ENCODE results near the gene PCNT. TPM values are rescaled to one million over a fixed set of nuclear protein-coding genes. Genes with fewer than 3 reads are reported as not detected.
A peak's percentile ranks its signal among the peaks of the same experiment; 100 is the strongest.

PCNT gene
- total and polyA plus RNA-seq, 10 of the 15 experiments (the other 5 are each of a cell fraction or from before 2014, with no cell fraction given) = 2.9 to 39.6 (median 20.5) TPM

DNA sequence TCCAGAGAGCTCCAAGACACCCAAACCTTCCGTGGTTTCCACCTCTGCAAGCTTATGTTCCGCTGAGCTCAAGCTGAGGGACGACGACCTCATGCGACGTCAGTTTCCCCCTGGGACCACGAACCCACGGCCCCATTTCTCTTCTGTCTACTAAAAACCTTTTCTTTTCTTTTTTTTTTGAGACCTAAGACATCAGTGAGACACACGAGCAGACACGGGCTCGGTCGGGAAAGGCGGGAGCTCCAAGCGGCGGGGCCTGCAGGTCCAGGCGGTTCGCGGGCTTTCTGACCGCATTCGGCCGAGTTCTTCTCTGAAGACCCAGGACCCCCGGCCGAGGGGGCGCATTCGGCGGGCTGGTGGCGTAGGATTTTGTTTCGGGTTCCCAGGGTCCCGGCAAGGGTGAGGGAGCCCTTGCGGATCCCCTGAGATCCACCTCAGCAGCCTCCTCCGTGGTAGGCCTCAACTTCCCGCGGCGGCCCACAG lies 688 bp upstream of the PCNT start (continued):
- TF ChIP-seq ZNF207 (IDR thresholded peaks at IDR 0.05; ENCODE audit: borderline replicate concordance) (0 out of 2 replicates have a peak, but pooled peaks have one; percentile 75), BMI1 (IDR thresholded peaks at IDR 0.05; ENCODE audit: borderline replicate concordance) (no peak), CBX3 (IDR thresholded peaks at IDR 0.05; ENCODE audit: borderline replicate concordance, low read depth) (no peak)
- TF ChIP-seq, protein P1, sequence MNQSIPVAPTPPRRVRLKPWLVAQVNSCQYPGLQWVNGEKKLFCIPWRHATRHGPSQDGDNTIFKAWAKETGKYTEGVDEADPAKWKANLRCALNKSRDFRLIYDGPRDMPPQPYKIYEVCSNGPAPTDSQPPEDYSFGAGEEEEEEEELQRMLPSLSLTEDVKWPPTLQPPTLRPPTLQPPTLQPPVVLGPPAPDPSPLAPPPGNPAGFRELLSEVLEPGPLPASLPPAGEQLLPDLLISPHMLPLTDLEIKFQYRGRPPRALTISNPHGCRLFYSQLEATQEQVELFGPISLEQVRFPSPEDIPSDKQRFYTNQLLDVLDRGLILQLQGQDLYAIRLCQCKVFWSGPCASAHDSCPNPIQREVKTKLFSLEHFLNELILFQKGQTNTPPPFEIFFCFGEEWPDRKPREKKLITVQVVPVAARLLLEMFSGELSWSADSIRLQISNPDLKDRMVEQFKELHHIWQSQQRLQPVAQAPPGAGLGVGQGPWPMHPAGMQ (IDR thresholded peaks at IDR 0.05; ENCODE audit: borderline replicate concordance) = no peak

DNA sequence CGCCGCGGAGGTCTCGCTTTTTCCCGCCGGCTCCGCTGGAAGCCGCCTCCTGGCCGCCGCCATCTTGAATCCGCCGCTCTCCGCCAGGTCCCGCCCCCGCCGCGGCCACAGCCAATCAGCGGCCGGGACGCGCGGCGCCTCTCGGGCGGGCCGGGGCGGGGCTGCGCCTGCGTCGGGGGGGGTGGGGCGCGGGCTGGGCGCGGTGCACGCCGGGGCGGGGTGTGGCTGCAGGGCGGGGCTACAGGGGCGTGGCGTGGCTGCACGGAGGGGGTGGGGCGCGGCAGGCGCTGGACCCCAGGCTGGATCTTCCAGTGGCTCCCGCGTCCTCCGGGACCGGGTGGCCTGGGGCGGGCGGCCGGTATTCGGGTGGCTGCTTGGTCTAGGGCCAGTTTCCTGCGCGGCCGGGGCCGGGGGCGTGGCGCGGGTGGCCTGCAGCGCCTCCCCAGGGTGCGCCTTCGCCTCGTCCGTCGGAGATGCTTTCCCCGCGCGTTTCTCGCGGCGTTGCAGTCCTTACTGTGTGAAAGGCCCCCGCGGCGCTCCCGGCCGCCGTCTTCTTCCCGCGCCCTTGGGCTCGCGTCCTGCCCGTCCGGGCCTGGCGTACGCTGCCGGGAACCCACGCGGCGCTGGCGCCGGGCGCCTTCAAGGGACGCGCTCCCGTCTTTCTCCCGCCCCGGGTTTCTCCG lies 575 bp downstream of the PCNT start:
- peak; percentile 84 for ATAC-seq
- no peaks in the 10 kb centered on the region for H3K27me3 ChIP-seq (replicated peaks in 1 of 2; ENCODE audit: control insufficient read depth in 2 of 2, insufficient read depth in 2 of 2, low read length in 1 of 2)
- H3K4me1 ChIP-seq (ENCODE audit: control insufficient read depth, insufficient read depth, low read length) = peaks cover 5% of the 10 kb centered on the region
- H3K4me2 ChIP-seq (ENCODE audit: control insufficient read depth, insufficient read depth) = peak overlapping the region; percentile 62
- 1% methylated on average over 80 of the region's 98 CpGs for WGBS (ENCODE audit: insufficient coverage, insufficient replicate concordance, low lambda C conversion rate, missing lambda C conversion rate)
- peak overlapping the region; percentile 78 for H2AFZ ChIP-seq (ENCODE audit: control insufficient read depth, low read depth, low read length)
- H3K79me2 ChIP-seq (ENCODE audit: control insufficient read depth, insufficient read depth, low read length) = peaks cover 57% of the 10 kb centered on the region
- in situ Hi-C loops (cut with MboI) = no loop called here
- RAD21 ChIA-PET (ENCODE audit: unreplicated experiment) = interaction anchor here (1.4 to 2.6 kb wide), 4 partner anchors 40 to 181 kb away, joined by 6 to 17 read pairs (median 10); no protein-coding TSS in a partner anchor
- POLR2A ChIA-PET = interaction anchor here (0.6 to 1.4 kb wide), 2 partner anchors 36 to 44 kb away, joined by 3 to 7 read pairs; no protein-coding TSS in a partner anchor
- CTCF ChIA-PET = interaction anchor here (0.6 to 1.9 kb wide), 8 partner anchors 39 to 653 kb away, joined by 3 to 23 read pairs (median 6); partner anchors contain the start of genes MCM3AP and YBEY
- H3K9me3 ChIP-seq (replicated peaks; ENCODE audit: control insufficient read depth, insufficient read depth, low read length) = no peaks in the 10 kb centered on the region
- no TSS peak for BruUV-seq (replicated peaks)
- no peak for DNase-seq (ENCODE audit: low read depth, low spot score)
- H3K9ac ChIP-seq (ENCODE audit: control insufficient read depth, insufficient read depth, low read length) = peak overlapping the region; percentile 96
- H4K20me1 ChIP-seq (ENCODE audit: control insufficient read depth, insufficient read depth) = no peaks in the 10 kb centered on the region
- peak overlapping the region; percentile 88 for H3K4me3 ChIP-seq
- H3K27ac ChIP-seq (ENCODE audit: control insufficient read depth, insufficient read depth) = peak overlapping the region; percentile 83
- SMC1A ChIA-PET (ENCODE audit: uncharacterized antibody, unreplicated experiment) = interaction anchor here (1.5 to 1.7 kb wide), 2 partner anchors 176 to 181 kb away, joined by 3 to 12 read pairs; no protein-coding TSS in a partner anchor
- peaks cover 0 to 2% of the 10 kb centered on the region in 2 experiments; a peak in 3 of 4 replicates for H3K36me3 ChIP-seq (ENCODE audit: control insufficient read depth in 2 of 2, insufficient read depth in 2 of 2, low read length in 1 of 2)
- FAIRE-seq = no peak
- intact Hi-C loops (cut with micrococcal nuclease; ENCODE audit: unreplicated experiment) = loop anchor here (1.0 to 5.0 kb wide), 3 partner anchors 72 to 133 kb away; partner anchors contain the start of genes DIP2A and LSS
- TF ChIP-seq BMI1 (IDR thresholded peaks at IDR 0.05; ENCODE audit: borderline replicate concordance) (no peak), JUND (IDR thresholded peaks at IDR 0.05; ENCODE audit: low read depth, low read length) (no peak), RAD21 (IDR thresholded peaks at IDR 0.05; ENCODE audit: insufficient read depth, low read depth, low read length) (no peak), KDM1A (IDR thresholded peaks at IDR 0.05; ENCODE audit: borderline replicate concordance) (no peak), PAX8 (IDR thresholded peaks at IDR 0.05) (no peak), SPI1 (IDR thresholded peaks at IDR 0.05; ENCODE audit: borderline replicate concordance, insufficient read depth, low read depth, low read length) (no peak), TBL1XR1 (IDR thresholded peaks at IDR 0.05; ENCODE audit: low read depth, low read length) (no peak), NR2F1 (conservative IDR thresholded peaks at IDR 0.05) (no peak), CHD2 (IDR thresholded peaks at IDR 0.05; ENCODE audit: borderline replicate concordance, low read depth, low read length) (no peak; the same call in 1 of the 2 replicates), SMARCA5 (IDR thresholded peaks at IDR 0.05) (no peak), SUPT20H (IDR thresholded peaks at IDR 0.05; ENCODE audit: borderline replicate concordance, control insufficient read depth, low read depth, low read length) (no peak)
- TF ChIP-seq, protein P2, sequence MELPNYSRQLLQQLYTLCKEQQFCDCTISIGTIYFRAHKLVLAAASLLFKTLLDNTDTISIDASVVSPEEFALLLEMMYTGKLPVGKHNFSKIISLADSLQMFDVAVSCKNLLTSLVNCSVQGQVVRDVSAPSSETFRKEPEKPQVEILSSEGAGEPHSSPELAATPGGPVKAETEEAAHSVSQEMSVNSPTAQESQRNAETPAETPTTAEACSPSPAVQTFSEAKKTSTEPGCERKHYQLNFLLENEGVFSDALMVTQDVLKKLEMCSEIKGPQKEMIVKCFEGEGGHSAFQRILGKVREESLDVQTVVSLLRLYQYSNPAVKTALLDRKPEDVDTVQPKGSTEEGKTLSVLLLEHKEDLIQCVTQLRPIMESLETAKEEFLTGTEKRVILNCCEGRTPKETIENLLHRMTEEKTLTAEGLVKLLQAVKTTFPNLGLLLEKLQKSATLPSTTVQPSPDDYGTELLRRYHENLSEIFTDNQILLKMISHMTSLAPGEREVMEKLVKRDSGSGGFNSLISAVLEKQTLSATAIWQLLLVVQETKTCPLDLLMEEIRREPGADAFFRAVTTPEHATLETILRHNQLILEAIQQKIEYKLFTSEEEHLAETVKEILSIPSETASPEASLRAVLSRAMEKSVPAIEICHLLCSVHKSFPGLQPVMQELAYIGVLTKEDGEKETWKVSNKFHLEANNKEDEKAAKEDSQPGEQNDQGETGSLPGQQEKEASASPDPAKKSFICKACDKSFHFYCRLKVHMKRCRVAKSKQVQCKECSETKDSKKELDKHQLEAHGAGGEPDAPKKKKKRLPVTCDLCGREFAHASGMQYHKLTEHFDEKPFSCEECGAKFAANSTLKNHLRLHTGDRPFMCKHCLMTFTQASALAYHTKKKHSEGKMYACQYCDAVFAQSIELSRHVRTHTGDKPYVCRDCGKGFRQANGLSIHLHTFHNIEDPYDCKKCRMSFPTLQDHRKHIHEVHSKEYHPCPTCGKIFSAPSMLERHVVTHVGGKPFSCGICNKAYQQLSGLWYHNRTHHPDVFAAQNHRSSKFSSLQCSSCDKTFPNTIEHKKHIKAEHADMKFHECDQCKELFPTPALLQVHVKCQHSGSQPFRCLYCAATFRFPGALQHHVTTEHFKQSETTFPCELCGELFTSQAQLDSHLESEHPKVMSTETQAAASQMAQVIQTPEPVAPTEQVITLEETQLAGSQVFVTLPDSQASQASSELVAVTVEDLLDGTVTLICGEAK (IDR thresholded peaks at IDR 0.05; ENCODE audit: borderline replicate concordance) = no peak
